Measurements from ENCODE around the gene RNF169. TPM values are rescaled to one million over a fixed set of nuclear protein-coding genes. Genes with fewer than 3 reads are reported as not detected.

RNF169 gene
- total RNA-seq, 1 experiment from 2014 or later = 13.0 TPM

DNA sequence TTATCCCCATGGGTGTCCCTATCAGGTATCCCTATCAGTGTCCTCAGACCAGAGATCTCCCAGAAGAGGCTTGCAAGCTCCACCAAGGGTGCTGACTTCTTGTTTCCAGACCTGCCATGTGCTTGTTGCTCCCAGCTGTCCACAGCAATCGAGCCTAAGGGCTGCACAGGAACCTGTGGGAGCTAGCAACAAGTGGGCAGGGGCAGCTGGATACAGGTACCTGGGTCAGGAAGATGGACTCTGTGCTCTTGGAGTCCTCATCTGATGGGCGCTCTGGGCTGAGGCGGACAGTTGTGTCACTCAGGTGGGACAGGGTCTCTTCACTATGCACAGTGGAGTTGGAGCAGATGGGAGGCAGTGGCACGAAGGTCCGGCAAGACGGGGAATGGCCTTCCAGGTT, 99.2 kb downstream of the RNF169 start:
- no peaks in the 10 kb centered on the region for H3K23me2 ChIP-seq (ENCODE audit: insufficient read length, low read depth, low read length, poor library complexity, severe bottlenecking)
- Mint-ChIP-seq H3K4me3 (no peak overlapping the region), H3K27ac (no peak overlapping the region; a peak in 1 of 7 replicates), H3K36me3 (ENCODE audit: insufficient read depth in 1 of 3, low read depth in 3 of 3) (peaks cover 3 to 36% (median 9%) of the 10 kb centered on the region in 3 experiments; a peak in 4 of 7 replicates), H3K9me3 (no peaks in the 10 kb centered on the region), H3K4me1 (peaks cover 16 to 20% of the 10 kb centered on the region in 2 experiments), H3K27me3 (ENCODE audit: low read depth) (no peaks in the 10 kb centered on the region)
- no peak overlapping the region for H3K9ac ChIP-seq (ENCODE audit: extremely low read depth, insufficient read length, low read length)
- H3K4ac ChIP-seq (ENCODE audit: low read depth, low read length) = no peak overlapping the region
- no peak overlapping the region for H3K27ac ChIP-seq (ENCODE audit: insufficient read length, low read depth, low read length)
- H2BK12ac ChIP-seq (ENCODE audit: insufficient read length, low read depth, low read length) = no peak overlapping the region
- H3K9me3 ChIP-seq (ENCODE audit: control insufficient read depth, low read depth, low read length) = no peaks in the 10 kb centered on the region
- H2AFZ ChIP-seq (ENCODE audit: low read length) = no peak overlapping the region
- H2BK120ac ChIP-seq (ENCODE audit: low read depth, low read length, poor library complexity, severe bottlenecking) = no peak overlapping the region
- no peaks in the 10 kb centered on the region for H4K20me1 ChIP-seq (ENCODE audit: control insufficient read depth, insufficient read depth, insufficient read length)
- H3K4me2 ChIP-seq (ENCODE audit: insufficient read depth, insufficient read length, low read length) = no peak overlapping the region
- H3K56ac ChIP-seq (ENCODE audit: insufficient read length, low read depth, low read length) = no peak overlapping the region
- DNase-seq = no peak
- H2BK5ac ChIP-seq (ENCODE audit: insufficient read length, low read length) = no peak overlapping the region
- H4K8ac ChIP-seq (replicated peaks; ENCODE audit: insufficient read length, low read depth, low read length) = no peak overlapping the region
- H3K4me1 ChIP-seq (ENCODE audit: insufficient read depth, low read length) = peaks cover 8% of the 10 kb centered on the region; the same call in 1 of the 2 replicates
- H2BK20ac ChIP-seq (ENCODE audit: low read depth, low read length, poor library complexity, severe bottlenecking) = no peak overlapping the region
- no peak overlapping the region for H4K91ac ChIP-seq (ENCODE audit: insufficient read length, low read depth, low read length)
- no peak overlapping the region for H4K5ac ChIP-seq (ENCODE audit: insufficient read length, low read depth, low read length)
- no peaks in the 10 kb centered on the region for H3K79me2 ChIP-seq (ENCODE audit: insufficient read depth, low read length)
- no peaks in the 10 kb centered on the region for H3K79me1 ChIP-seq (ENCODE audit: insufficient read depth, low read depth, low read length, poor library complexity, severe bottlenecking)
- no peak overlapping the region for H2BK15ac ChIP-seq (ENCODE audit: low read depth, low read length)
- TF ChIP-seq, protein P1, sequence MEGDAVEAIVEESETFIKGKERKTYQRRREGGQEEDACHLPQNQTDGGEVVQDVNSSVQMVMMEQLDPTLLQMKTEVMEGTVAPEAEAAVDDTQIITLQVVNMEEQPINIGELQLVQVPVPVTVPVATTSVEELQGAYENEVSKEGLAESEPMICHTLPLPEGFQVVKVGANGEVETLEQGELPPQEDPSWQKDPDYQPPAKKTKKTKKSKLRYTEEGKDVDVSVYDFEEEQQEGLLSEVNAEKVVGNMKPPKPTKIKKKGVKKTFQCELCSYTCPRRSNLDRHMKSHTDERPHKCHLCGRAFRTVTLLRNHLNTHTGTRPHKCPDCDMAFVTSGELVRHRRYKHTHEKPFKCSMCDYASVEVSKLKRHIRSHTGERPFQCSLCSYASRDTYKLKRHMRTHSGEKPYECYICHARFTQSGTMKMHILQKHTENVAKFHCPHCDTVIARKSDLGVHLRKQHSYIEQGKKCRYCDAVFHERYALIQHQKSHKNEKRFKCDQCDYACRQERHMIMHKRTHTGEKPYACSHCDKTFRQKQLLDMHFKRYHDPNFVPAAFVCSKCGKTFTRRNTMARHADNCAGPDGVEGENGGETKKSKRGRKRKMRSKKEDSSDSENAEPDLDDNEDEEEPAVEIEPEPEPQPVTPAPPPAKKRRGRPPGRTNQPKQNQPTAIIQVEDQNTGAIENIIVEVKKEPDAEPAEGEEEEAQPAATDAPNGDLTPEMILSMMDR (conservative IDR thresholded peaks at IDR 0.05) = no peak
- H3K27me3 ChIP-seq (ENCODE audit: insufficient read depth, low read length) = no peaks in the 10 kb centered on the region
- no peak overlapping the region for H2AK5ac ChIP-seq (ENCODE audit: insufficient read length, low read length)
- H3K23ac ChIP-seq (ENCODE audit: insufficient read length, low read depth, low read length) = no peak overlapping the region
- no peak overlapping the region for H3K18ac ChIP-seq (ENCODE audit: insufficient read length, low read depth, low read length)
- H3K14ac ChIP-seq (ENCODE audit: insufficient read depth, low read length) = no peak overlapping the region
- H3T11ph ChIP-seq (ENCODE audit: low read length) = no peak overlapping the region
- no CpG with 5 or more reads among the region's 6 CpGs for WGBS (ENCODE audit: extremely low coverage, insufficient read length, low lambda C conversion rate)

All from H9 (cell line).